Tibial artery (tissue), 4 donors: ENCODE results near the gene GTF2I.
"Not testable (repeated sequence)": the region's sequence is repeated elsewhere in the genome, so short reads cannot be mapped to it uniquely, and the experiment has no call there.

ENCODE experiments used
- DNase-seq, 2 donors: peaks; one replicate each; pipeline ENCODE4 v3.0.0-alpha.2; 2019
- H3K27ac ChIP-seq, 2 donors: fragments of 200-600 bp; sonication (generic) in 1 of 2; 1 replicate in 1 of 2; 2 replicates in 1 of 2; pipeline ENCODE4 v1.5.1; 2018 to 2019; ENCODE audit warnings: mild to moderate bottlenecking in 1 of 2
- H3K27me3 ChIP-seq, 2 donors: fragments of 200-600 bp; sonication (generic) in 1 of 2; one replicate each; pipeline versions ENCODE4 v1.5.1 to v1.6.0; 2016 to 2019
- H3K36me3 ChIP-seq, 3 donors: fragments of 200-600 bp; sonication (generic) in 2 of 3; one replicate each; pipeline ENCODE4 v1.5.1; 2016 to 2019; ENCODE audit warnings: mild to moderate bottlenecking in 2 of 3
- H3K4me1 ChIP-seq, 4 donors: fragments of 200-600 bp; sonication (generic) in 2 of 4; 1 replicate in 3 of 4; 2 replicates in 1 of 4; pipeline ENCODE4 v1.5.1; 2016 to 2019
- H3K4me3 ChIP-seq, 2 donors: fragments of 200-600 bp; sonication (generic) in 1 of 2; 1 replicate in 1 of 2; 2 replicates in 1 of 2; pipeline ENCODE4 v1.5.1; 2018 to 2019; ENCODE audit warnings: mild to moderate bottlenecking in 2 of 2
- H3K9me3 ChIP-seq, 3 donors: fragments of 200-600 bp; sonication (generic) in 1 of 3; one replicate each; pipeline ENCODE4 v1.5.1; 2016 to 2019
- intact Hi-C: fragments of 100-400 bp; cut with DNase I; formaldehyde crosslinking; loops from one replicate; pipeline ENCODE4 v1.15.0; 2023; ENCODE audit warnings: low total_unique reads
- TF ChIP-seq, protein P1 (sequence below), 2 experiments: fragments of 200-600 bp in 1 of 2; fragments of 450-650 bp in 1 of 2; IDR thresholded peaks; one replicate each; pipeline ENCODE4 v1.5.1; 2017 to 2019; ENCODE audit warnings: antibody characterized with exemption in 2 of 2, mild to moderate bottlenecking in 1 of 2, moderate library complexity in 1 of 2

GTF2I gene

DNA sequence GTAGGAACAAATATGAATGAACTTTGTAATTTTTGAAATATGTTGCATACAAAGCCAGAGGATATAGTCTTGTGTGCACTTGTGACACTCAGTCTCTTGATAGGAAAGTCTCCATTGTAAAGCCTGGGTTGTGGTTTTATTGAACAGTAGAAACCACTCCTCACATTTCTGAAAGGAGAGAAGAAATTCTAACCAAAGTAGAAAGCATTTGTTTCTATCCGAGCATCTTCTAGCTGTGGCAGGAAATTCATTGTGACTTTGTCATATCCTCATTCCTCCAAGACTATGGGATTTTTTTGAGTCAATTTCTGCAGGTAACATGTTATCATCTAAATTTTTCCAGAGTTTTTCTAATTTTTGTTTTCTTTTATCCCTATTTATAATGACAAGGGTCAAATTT is 60.8 kb downstream of the GTF2I start:
- TF ChIP-seq, protein P1, sequence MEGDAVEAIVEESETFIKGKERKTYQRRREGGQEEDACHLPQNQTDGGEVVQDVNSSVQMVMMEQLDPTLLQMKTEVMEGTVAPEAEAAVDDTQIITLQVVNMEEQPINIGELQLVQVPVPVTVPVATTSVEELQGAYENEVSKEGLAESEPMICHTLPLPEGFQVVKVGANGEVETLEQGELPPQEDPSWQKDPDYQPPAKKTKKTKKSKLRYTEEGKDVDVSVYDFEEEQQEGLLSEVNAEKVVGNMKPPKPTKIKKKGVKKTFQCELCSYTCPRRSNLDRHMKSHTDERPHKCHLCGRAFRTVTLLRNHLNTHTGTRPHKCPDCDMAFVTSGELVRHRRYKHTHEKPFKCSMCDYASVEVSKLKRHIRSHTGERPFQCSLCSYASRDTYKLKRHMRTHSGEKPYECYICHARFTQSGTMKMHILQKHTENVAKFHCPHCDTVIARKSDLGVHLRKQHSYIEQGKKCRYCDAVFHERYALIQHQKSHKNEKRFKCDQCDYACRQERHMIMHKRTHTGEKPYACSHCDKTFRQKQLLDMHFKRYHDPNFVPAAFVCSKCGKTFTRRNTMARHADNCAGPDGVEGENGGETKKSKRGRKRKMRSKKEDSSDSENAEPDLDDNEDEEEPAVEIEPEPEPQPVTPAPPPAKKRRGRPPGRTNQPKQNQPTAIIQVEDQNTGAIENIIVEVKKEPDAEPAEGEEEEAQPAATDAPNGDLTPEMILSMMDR (IDR thresholded peaks at IDR 0.05), result no peak
- Histone ChIP-seq H3K27me3 (no peaks in the 10 kb centered on the region), H3K4me1 (no peaks in the 10 kb centered on the region), H3K36me3 (peaks cover 56 to 79% (median 57%) of the 10 kb centered on the region in 3 donors), H3K9me3 (peaks cover 0 to 6% (median 0%) of the 10 kb centered on the region in 3 donors), H3K4me3 (no peak overlapping the region), H3K27ac (no peak overlapping the region)
- intact Hi-C loops, result no loop called here
- DNase-seq, result no peak

DNA sequence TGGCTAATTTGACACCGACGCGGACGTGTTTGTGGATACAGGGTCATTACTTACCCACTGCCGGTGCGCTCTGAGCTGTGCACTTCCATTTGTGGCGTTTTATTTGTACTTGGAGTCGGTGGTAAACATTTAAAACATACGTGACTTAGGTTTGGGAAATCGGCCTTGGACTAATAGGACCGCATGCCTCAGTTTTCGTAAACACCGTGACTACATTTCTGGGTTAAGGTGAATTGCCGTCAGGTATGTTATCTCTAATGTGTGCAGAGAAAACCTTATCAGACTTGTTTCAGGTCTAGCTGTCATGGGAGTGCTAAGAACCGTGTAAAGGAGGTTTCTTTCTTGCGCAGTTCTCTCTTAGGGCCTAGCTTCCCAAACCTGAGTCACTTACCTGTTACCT is 64.6 kb downstream of the GTF2I start:
- Histone ChIP-seq H3K27me3 (no peaks in the 10 kb centered on the region), H3K4me3 (no peak overlapping the region), H3K36me3 (peaks cover 28 to 55% (median 43%) of the 10 kb centered on the region in 3 donors), H3K4me1 (no peaks in the 10 kb centered on the region), H3K27ac (no peak overlapping the region), H3K9me3 (no peaks in the 10 kb centered on the region)
- intact Hi-C loops, result no loop called here
- no peak for DNase-seq
- TF ChIP-seq, protein P1 (IDR thresholded peaks at IDR 0.05), result no peak

DNA sequence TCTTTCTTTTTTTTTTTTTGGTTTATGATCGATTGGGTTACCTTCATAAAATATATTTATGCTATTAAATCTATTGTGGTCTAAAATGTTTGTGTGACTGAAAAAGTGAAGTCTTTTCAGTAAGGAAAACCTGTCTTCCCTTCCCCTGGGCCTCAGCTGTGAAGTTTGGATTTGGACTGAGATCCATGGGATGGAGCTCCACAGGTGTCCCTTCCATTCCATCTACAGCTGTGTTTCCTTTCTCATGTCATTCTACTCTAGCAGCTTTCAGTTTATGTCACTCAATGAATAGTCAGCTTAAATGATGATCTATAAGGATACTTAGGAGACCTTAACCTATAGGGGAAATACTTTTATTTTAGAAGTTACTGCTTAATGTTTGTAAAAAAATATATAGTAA is 68.3 kb downstream of the GTF2I start:
- H3K27me3 ChIP-seq, result no peaks in the 10 kb centered on the region
- intact Hi-C loops, result no loop called here
- peaks cover 8 to 35% (median 19%) of the 10 kb centered on the region in 3 donors for H3K36me3 ChIP-seq
- TF ChIP-seq, protein P1 (IDR thresholded peaks at IDR 0.05), result no peak
- no peak for DNase-seq
- no peak overlapping the region for H3K4me3 ChIP-seq
- H3K9me3 ChIP-seq, result no peaks in the 10 kb centered on the region
- H3K4me1 ChIP-seq, result no peaks in the 10 kb centered on the region
- H3K27ac ChIP-seq, result no peak overlapping the region

DNA sequence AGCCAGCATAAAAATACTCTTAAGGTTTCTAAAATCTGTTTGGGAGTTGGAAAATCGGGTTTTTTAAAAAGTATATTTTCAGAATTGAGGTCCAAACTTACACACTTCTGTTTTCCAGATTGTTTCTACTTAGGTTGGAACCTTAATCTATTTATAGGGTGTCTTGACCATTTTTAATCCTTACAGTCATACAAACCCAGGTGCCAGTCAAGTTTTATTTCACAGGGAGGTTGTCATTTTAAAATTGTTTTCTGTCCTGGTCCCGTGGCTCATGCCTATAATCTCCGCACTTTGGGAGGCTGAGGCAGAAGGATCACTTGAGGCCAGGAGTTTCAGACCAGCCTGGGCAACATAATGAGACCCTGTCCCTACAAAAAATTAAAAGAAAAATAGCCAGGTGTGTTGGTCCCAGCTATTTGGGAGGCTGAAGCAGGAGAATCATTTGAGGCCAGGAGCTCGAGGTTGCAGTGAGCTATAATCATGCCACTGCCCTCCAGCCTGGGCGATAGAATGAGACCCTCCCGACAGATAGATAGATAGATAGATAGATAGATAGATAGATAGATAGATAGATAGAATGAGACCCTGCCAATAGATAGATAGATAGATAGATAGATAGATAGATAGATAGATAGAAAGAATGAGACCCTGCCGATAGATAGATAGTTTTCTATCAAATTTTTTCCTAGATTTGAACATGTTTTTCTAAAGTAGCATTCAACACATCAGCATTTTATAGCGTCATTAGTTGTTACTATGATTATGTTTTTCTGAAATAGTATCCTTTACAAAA is 69.0 kb downstream of the GTF2I start:
- no peak for DNase-seq
- no peaks in the 10 kb centered on the region for H3K27me3 ChIP-seq
- H3K36me3 ChIP-seq, result peaks cover 1 to 28% (median 12%) of the 10 kb centered on the region in 3 donors
- no peaks in the 10 kb centered on the region for H3K4me1 ChIP-seq
- H3K27ac ChIP-seq, result no peak overlapping the region
- TF ChIP-seq, protein P1 (IDR thresholded peaks at IDR 0.05), result no peak
- no peak overlapping the region for H3K4me3 ChIP-seq
- intact Hi-C loops, result no loop called here
- H3K9me3 ChIP-seq, result no peaks in the 10 kb centered on the region

DNA sequence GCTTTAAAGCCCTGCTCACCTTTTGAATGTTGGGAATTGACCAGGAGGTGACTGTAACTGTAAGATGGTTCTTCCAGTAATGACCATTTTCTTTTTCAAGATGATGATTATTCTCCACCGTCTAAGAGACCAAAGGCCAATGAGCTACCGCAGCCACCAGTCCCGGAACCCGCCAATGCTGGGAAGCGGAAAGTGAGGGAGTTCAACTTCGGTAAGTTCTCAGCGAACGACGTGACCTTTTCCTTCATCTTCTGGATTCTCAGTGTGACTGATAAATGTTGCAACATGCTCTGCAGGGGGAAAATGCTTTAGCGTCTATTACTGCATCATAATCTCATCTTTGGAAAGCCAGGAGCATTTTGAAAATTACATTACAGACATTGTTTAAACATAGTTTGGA is 71.2 kb downstream of the GTF2I start:
- H3K9me3 ChIP-seq, H3K4me3 ChIP-seq, intact Hi-C loops, H3K4me1 ChIP-seq, H3K27ac ChIP-seq, DNase-seq, H3K27me3 ChIP-seq: not testable (repeated sequence)
- peaks cover 0 to 21% (median 4%) of the 10 kb centered on the region in 3 donors for H3K36me3 ChIP-seq

DNA sequence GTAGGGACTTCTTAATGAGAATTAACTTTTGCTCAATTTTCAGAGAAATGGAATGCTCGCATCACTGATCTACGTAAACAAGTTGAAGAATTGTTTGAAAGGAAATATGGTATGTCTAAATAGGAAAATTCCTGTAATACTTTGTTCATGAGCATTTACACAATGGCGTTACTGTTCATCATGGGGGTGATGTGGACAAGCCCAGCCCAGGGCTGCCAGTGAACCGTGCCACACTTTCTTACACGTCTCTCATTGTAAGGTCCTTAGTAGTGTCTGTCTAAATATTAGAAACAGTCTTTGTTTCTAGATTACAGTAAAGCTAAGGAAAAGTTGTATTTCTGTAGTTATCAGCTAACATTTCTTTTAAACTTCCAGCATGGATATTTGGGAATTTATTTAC is 72.7 kb downstream of the GTF2I start:
- H3K9me3 ChIP-seq, DNase-seq, H3K27ac ChIP-seq, H3K4me1 ChIP-seq, H3K4me3 ChIP-seq, H3K27me3 ChIP-seq, intact Hi-C loops: not testable (repeated sequence)
- H3K36me3 ChIP-seq, result peaks cover 0 to 21% (median 4%) of the 10 kb centered on the region in 3 donors

DNA sequence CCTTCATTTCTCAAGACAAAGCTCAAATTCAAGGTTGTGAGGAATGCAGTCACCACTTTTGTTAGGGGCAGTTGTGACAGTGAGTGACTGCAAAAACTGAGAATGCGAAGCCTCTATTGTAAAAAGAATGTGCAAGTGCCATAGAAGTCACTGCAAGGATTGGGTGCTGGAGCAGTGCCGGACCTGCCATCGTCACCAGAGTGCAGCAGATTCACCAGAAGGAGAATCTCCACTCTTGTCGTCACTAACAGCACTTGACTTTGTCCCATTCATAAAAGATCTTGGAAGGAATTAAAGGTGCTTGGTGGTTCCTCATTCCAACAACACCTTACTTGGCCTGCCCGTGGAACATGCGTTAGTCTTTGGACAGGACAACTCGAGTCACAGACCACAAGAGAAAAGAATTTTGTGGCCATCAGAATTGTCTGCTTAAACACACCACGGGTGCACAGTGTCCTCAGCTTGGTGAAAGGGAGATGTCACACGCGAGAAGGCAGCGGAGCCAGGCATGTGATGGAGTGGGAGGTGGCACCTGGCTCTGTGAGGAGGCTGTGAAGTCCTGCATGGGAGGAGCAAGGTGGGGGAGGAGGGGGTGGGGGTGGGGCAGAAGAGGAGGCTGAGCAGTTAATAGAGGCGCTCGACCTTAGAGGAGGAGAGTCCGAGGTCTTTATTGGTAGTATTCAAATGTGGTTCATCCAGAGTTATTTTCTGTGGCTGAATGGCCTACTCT is 82.6 kb downstream of the GTF2I start:
- H3K27ac ChIP-seq, intact Hi-C loops, DNase-seq, H3K4me1 ChIP-seq, H3K36me3 ChIP-seq, H3K9me3 ChIP-seq, H3K27me3 ChIP-seq, H3K4me3 ChIP-seq: not testable (repeated sequence)

DNA sequence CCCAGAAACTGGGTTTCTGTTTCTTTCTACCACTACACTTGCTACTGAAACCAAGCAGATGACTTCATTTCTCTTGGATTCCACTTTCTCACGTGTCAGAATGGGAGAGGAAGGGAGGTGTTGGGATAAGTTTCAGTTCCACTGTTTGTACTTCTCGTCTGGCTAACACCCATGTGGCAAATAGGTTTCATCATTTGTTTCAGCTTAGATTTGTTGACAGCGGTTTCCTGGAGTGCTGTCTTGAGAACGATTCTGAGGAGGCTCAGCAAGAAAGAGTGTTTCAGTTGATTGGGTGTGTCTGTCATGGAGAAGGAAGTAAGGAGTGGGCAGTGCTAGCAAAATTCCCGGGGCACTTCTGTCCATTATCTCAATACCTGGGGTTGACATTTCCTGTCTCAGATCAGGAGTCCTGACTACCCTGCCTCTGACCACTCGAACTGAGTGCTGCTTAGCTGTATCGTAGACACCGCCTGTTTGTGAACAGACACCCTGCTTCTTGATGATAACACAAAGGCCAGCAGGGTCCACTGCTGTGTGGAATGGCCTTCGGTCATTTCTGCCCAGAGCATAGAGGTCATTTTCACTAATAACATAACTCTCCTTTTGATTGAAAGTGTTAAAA is 86.5 kb downstream of the GTF2I start:
- H3K4me3 ChIP-seq, intact Hi-C loops, H3K27me3 ChIP-seq, H3K4me1 ChIP-seq, H3K9me3 ChIP-seq, DNase-seq, H3K36me3 ChIP-seq, H3K27ac ChIP-seq: not testable (repeated sequence)

DNA sequence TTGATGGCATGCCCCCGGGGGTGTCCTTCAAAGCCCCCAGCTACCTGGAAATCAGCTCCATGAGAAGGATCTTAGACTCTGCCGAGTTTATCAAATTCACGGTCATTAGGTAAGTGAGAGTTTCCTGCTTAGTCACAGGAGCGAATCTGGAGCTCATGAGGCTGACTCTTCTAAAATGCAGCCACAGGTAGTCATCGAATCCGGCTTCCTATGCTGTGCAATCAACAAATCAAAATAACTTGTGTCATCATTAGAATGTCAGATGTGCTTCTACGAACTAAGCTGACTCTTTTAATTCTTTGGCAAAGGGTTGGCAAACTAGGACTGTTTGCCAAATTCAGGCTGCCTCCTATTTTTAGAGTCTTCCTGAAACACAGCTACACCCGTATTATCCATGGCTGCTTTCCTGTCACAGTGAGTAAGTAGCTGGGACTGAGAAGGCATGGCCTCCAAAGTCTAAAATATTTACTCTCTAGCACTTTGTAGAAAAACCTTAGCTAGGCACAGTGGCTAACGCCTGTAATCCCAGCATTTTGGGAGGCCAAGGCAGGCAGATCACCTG is 96.5 kb downstream of the GTF2I start:
- H3K27ac ChIP-seq, H3K27me3 ChIP-seq, H3K4me1 ChIP-seq, DNase-seq, H3K9me3 ChIP-seq, H3K4me3 ChIP-seq, H3K36me3 ChIP-seq, intact Hi-C loops: not testable (repeated sequence)
